Activated CD4-positive, alpha-beta T cell treated with anti-CD3 and anti-CD28 coated beads, Interleukin-2, amount 50 U/mL, for 24 hours (primary cell): ENCODE measurements around the gene CXCR5.

Source experiments
- DNase-seq, 2 donors: peaks; one replicate each; pipeline ENCODE4 v3.0.0-alpha.2; 2020; ENCODE audit warnings: low read depth in 1 of 2, low spot score in 1 of 2

Gene CXCR5

GRCh38 chr11:118897721-118898310 is 14.1 kb downstream of the CXCR5 start:
- DNase-seq = no peak

GRCh38 chr11:118898400-118899295 is 15.0 kb downstream of the CXCR5 start:
- DNase-seq = no peak

GRCh38 chr11:118899296-118899688 is 15.6 kb downstream of the CXCR5 start:
- DNase-seq = no peak

- no peak for DNase-seq
Measured at GRCh38 chr11:118899706-118900360, 16.1 kb downstream of the CXCR5 start.

GRCh38 chr11:118900535-118901384 is 17.1 kb downstream of the CXCR5 start:
- no peak for DNase-seq

GRCh38 chr11:118901494-118902335 is 18.0 kb downstream of the CXCR5 start:
- no peak for DNase-seq

- DNase-seq = no peak
Measured at GRCh38 chr11:118902336-118903203, 18.9 kb downstream of the CXCR5 start.

- no peak for DNase-seq
Measured at GRCh38 chr11:118903204-118904015, 19.7 kb downstream of the CXCR5 start.

GRCh38 chr11:118907051-118908042 is 23.7 kb downstream of the CXCR5 start:
- peak; percentile 86 to 87 for DNase-seq

GRCh38 chr11:118908264-118908663 is 24.6 kb downstream of the CXCR5 start:
- no peak for DNase-seq

GRCh38 chr11:118908901-118909618 is 25.4 kb downstream of the CXCR5 start:
- no peak for DNase-seq

- no peak for DNase-seq
Measured at GRCh38 chr11:118909619-118910308, 26.1 kb downstream of the CXCR5 start.

GRCh38 chr11:118910309-118911112 is 26.8 kb downstream of the CXCR5 start:
- no peak for DNase-seq

GRCh38 chr11:118911113-118911879 is 27.6 kb downstream of the CXCR5 start:
- DNase-seq = no peak
